ENCODE results near the gene CHN2. TPM values are rescaled to one million over a fixed set of nuclear protein-coding genes. Genes with fewer than 3 reads are reported as not detected.

The CHN2 gene
- total and polyA plus RNA-seq, 8 donors = 8.2 to 32.9 (median 24.0) TPM

- no peak for ATAC-seq
- H3K4me1 ChIP-seq = peaks cover 0 to 18% (median 15%) of the 10 kb centered on the region in 3 donors
- intact Hi-C loops (cut with DNase I) = no loop called here
- no peak for FAIRE-seq
- no peaks in the 10 kb centered on the region for H3K36me3 ChIP-seq
- WGBS, 2 donors = 84 to 90% methylated on average over 10 of the region's 10 CpGs
- TF ChIP-seq, protein P1, sequence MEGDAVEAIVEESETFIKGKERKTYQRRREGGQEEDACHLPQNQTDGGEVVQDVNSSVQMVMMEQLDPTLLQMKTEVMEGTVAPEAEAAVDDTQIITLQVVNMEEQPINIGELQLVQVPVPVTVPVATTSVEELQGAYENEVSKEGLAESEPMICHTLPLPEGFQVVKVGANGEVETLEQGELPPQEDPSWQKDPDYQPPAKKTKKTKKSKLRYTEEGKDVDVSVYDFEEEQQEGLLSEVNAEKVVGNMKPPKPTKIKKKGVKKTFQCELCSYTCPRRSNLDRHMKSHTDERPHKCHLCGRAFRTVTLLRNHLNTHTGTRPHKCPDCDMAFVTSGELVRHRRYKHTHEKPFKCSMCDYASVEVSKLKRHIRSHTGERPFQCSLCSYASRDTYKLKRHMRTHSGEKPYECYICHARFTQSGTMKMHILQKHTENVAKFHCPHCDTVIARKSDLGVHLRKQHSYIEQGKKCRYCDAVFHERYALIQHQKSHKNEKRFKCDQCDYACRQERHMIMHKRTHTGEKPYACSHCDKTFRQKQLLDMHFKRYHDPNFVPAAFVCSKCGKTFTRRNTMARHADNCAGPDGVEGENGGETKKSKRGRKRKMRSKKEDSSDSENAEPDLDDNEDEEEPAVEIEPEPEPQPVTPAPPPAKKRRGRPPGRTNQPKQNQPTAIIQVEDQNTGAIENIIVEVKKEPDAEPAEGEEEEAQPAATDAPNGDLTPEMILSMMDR (IDR thresholded peaks at IDR 0.05) = no peak
- no peak for DNase-seq
- no peak overlapping the region for H3K4me3 ChIP-seq
- H3K27ac ChIP-seq = no peak overlapping the region
- no peaks in the 10 kb centered on the region for H3K27me3 ChIP-seq
- H3K9me3 ChIP-seq = no peaks in the 10 kb centered on the region
These were observed 221.8 kb downstream of the CHN2 start for GRCh38 chr7:29416276-29416937.

DNA sequence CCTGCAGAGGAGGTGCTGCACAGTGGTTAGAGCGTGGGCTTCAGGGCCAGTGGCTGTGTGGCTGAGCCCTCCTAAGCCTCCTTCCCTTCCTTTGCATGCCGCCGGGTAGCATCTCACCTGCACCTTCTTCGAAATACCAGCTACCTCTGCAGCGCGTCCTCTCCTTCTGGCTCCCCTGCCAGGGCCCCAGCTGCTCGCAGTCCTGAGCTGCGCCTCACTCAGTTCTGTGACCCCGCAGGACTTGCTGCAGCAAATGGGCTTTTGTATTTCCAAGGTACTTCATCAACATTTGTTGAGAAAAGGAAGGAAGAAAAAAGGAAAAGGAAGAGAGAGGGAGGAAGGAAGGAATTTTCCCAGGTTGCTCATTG lies 222.3 kb downstream of the CHN2 start:
- H3K4me1 ChIP-seq = peaks cover 0 to 18% (median 15%) of the 10 kb centered on the region in 3 donors
- DNase-seq (no peak), FAIRE-seq (no peak), ATAC-seq (no peak)
- H3K27ac ChIP-seq = no peak overlapping the region
- intact Hi-C loops (cut with DNase I) = no loop called here
- WGBS, 2 donors = 97 to 98% methylated on average over 9 of the region's 9 CpGs
- H3K27me3 ChIP-seq = no peaks in the 10 kb centered on the region
- H3K4me3 ChIP-seq = no peak overlapping the region
- no peaks in the 10 kb centered on the region for H3K9me3 ChIP-seq
- no peaks in the 10 kb centered on the region for H3K36me3 ChIP-seq
- TF ChIP-seq, protein P1 (IDR thresholded peaks at IDR 0.05) = no peak

- Histone ChIP-seq H3K36me3 (no peaks in the 10 kb centered on the region), H3K4me3 (no peak overlapping the region), H3K4me1 (peaks cover 0 to 9% (median 5%) of the 10 kb centered on the region in 3 donors), H3K27me3 (no peaks in the 10 kb centered on the region), H3K9me3 (no peaks in the 10 kb centered on the region), H3K27ac (no peak overlapping the region)
- TF ChIP-seq, protein P1 (IDR thresholded peaks at IDR 0.05) = no peak
- intact Hi-C loops (cut with DNase I) = no loop called here
- ATAC-seq (no peak), DNase-seq (no peak), FAIRE-seq (no peak)
- WGBS, 2 donors = 94 to 98% methylated on average over 12 of the region's 12 CpGs
These were observed 223.5 kb downstream of the CHN2 start for GRCh38 chr7:29418056-29418455.

DNA sequence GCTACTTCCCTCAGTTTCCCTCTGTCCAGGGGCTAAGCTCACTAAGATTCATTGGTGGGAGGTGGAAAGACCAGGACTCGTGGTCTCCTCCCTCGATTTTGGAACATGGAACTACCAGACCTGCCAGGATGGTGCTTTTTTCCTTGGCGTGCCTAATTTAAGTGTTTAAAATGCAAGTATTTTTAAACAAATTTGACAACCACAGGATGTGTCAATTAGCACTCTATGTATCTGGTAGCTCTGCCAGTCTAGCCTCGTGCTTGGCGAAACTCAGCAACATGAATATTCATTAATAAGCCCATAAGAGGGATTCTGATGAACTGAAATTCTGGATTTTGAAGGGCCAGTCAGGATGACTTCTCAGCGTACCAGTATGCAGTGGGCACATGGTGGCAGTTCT lies 224.1 kb downstream of the CHN2 start:
- DNase-seq = no peak
- no peak overlapping the region for H3K4me3 ChIP-seq
- no peak for ATAC-seq
- TF ChIP-seq, protein P1 (IDR thresholded peaks at IDR 0.05) = no peak
- H3K27me3 ChIP-seq = no peaks in the 10 kb centered on the region
- H3K9me3 ChIP-seq = no peaks in the 10 kb centered on the region
- no peaks in the 10 kb centered on the region for H3K36me3 ChIP-seq
- intact Hi-C loops (cut with DNase I) = no loop called here
- H3K4me1 ChIP-seq = peaks cover 0 to 3% (median 0%) of the 10 kb centered on the region in 3 donors
- no peak overlapping the region for H3K27ac ChIP-seq
- FAIRE-seq = no peak
- 91 to 95% methylated on average over 6 of the region's 6 CpGs for WGBS, 2 donors

DNA sequence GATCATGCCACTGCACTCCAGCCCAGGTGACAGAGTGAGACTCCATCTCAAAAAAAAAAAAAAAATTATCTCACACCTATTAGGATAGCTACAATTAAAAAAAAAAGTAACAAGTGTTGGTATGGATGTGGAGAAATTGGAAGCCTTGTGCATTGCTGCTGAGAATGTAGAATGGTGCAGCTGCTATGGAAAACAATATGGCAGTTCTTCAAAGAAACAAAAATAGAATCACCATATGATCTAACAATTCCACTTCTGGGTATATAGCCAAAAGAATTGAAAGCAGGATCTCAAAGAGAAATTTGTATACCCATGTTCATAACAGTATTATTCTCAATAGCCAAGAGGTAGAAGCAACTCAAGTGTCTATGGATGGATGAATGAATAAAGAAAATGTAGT lies 225.4 kb downstream of the CHN2 start:
- no peak for DNase-seq
- no peaks in the 10 kb centered on the region for H3K9me3 ChIP-seq
- ATAC-seq = no peak
- no peaks in the 10 kb centered on the region for H3K36me3 ChIP-seq
- TF ChIP-seq, protein P1 (IDR thresholded peaks at IDR 0.05) = no peak
- FAIRE-seq = no peak
- H3K4me3 ChIP-seq = no peak overlapping the region
- intact Hi-C loops (cut with DNase I) = no loop called here
- no peak overlapping the region for H3K27ac ChIP-seq
- H3K4me1 ChIP-seq = no peaks in the 10 kb centered on the region
- no peaks in the 10 kb centered on the region for H3K27me3 ChIP-seq
